Nephron progenitor cell (in vitro differentiated cells): ENCODE measurements around the gene WWOX.

Experiments
- DNase-seq: peaks from one replicate; pipeline ENCODE4 v3.0.0; 2021
- H3K27ac Mint-ChIP-seq: 2 replicates; pipeline ENCODE4 v1.8.0; 2021; ENCODE audit warnings: mild to moderate bottlenecking, moderate library complexity, mixed read lengths
- H3K27me3 Mint-ChIP-seq: 2 replicates; pipeline ENCODE4 v1.8.0; 2021; ENCODE audit warnings: mild to moderate bottlenecking, low read depth, mixed read lengths; ENCODE audit not compliant: poor library complexity
- H3K36me3 Mint-ChIP-seq: 2 replicates; pipeline ENCODE4 v1.8.0; 2021; ENCODE audit warnings: low read depth, mixed read lengths
- H3K4me1 Mint-ChIP-seq: 2 replicates; pipeline ENCODE4 v1.8.0; 2021; ENCODE audit warnings: mixed read lengths
- H3K4me3 Mint-ChIP-seq: 2 replicates; pipeline ENCODE4 v1.8.0; 2021; ENCODE audit warnings: mild to moderate bottlenecking, moderate library complexity, mixed read lengths
- H3K9me3 Mint-ChIP-seq: 2 replicates; pipeline ENCODE4 v1.8.0; 2021; ENCODE audit warnings: mild to moderate bottlenecking, moderate library complexity, mixed read lengths
- TF ChIP-seq, protein P1 (sequence below): fragments of 200-600 bp; sonication (generic); IDR thresholded peaks from 2 replicates; pipeline ENCODE4 v1.5.0; 2021; ENCODE audit warnings: antibody characterized with exemption

The WWOX gene

DNA sequence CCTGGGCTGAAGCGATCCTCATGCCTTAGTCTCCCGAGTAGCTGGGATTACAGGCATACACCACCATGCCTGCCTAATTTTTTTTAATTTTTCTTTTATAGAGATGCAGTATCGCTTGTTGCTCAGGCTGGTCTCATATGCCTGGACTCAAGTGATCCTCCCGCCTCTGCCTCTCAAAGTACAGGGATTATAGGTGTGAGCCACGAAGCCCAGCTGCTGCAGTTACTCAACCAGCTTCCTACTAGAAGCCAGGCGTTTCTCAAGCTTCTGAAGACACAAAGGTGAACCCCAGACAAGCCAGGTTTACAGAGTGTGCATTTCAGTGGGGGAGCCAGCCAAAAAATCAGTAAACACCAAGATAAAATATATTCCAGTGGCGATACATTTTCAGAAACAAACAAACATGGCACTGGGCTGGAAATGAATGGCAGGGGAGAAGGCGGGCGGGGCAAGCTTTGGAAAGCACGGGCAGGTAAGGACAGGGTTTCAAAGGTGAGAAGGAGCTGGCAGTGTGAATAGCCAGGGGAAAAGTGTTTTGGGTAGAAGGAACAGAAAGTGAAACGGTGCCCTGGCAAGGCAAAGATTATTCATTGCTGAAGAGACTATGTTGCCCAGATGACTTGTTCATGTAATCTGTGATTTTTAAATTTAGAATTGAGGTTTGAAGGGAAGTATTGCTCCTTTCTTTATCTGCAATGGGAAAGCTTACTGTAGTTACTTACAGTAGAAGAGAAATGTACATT lies 471.1 kb downstream of the WWOX start:
- Mint-ChIP-seq H3K27ac (no peak overlapping the region), H3K27me3 (peaks cover 8% of the 10 kb centered on the region), H3K36me3 (peaks cover 3% of the 10 kb centered on the region), H3K4me3 (no peak overlapping the region), H3K9me3 (peaks cover 1% of the 10 kb centered on the region), H3K4me1 (peaks cover 5% of the 10 kb centered on the region)
- TF ChIP-seq, protein P1, sequence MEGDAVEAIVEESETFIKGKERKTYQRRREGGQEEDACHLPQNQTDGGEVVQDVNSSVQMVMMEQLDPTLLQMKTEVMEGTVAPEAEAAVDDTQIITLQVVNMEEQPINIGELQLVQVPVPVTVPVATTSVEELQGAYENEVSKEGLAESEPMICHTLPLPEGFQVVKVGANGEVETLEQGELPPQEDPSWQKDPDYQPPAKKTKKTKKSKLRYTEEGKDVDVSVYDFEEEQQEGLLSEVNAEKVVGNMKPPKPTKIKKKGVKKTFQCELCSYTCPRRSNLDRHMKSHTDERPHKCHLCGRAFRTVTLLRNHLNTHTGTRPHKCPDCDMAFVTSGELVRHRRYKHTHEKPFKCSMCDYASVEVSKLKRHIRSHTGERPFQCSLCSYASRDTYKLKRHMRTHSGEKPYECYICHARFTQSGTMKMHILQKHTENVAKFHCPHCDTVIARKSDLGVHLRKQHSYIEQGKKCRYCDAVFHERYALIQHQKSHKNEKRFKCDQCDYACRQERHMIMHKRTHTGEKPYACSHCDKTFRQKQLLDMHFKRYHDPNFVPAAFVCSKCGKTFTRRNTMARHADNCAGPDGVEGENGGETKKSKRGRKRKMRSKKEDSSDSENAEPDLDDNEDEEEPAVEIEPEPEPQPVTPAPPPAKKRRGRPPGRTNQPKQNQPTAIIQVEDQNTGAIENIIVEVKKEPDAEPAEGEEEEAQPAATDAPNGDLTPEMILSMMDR: no peak
- no peak for DNase-seq

GRCh38 chr16:78571434-78571833 lies 472.0 kb downstream of the WWOX start:
- DNase-seq: no peak
- H3K9me3 Mint-ChIP-seq: no peaks in the 10 kb centered on the region
- H3K27ac Mint-ChIP-seq: no peak overlapping the region
- H3K36me3 Mint-ChIP-seq: peaks cover 3% of the 10 kb centered on the region
- H3K27me3 Mint-ChIP-seq: peaks cover 8% of the 10 kb centered on the region
- H3K4me1 Mint-ChIP-seq: peaks cover 5% of the 10 kb centered on the region
- H3K4me3 Mint-ChIP-seq: no peak overlapping the region
- TF ChIP-seq, protein P1: no peak

GRCh38 chr16:78571898-78572358 lies 472.5 kb downstream of the WWOX start:
- Mint-ChIP-seq H3K36me3 (peaks cover 3% of the 10 kb centered on the region), H3K4me1 (peaks cover 5% of the 10 kb centered on the region), H3K27me3 (peaks cover 8% of the 10 kb centered on the region), H3K4me3 (no peak overlapping the region), H3K27ac (no peak overlapping the region), H3K9me3 (no peaks in the 10 kb centered on the region)
- DNase-seq: no peak
- TF ChIP-seq, protein P1: no peak

GRCh38 chr16:78574571-78574970 lies 475.1 kb downstream of the WWOX start:
- Mint-ChIP-seq H3K27ac (no peak overlapping the region), H3K27me3 (peaks cover 8% of the 10 kb centered on the region), H3K4me3 (no peak overlapping the region), H3K4me1 (peaks cover 7% of the 10 kb centered on the region), H3K9me3 (no peaks in the 10 kb centered on the region), H3K36me3 (peaks cover 3% of the 10 kb centered on the region)
- TF ChIP-seq, protein P1: no peak
- no peak for DNase-seq

GRCh38 chr16:78576941-78577340 lies 477.5 kb downstream of the WWOX start:
- Mint-ChIP-seq H3K4me3 (no peak overlapping the region), H3K4me1 (peaks cover 12% of the 10 kb centered on the region), H3K27ac (no peak overlapping the region), H3K36me3 (peaks cover 3% of the 10 kb centered on the region), H3K9me3 (no peaks in the 10 kb centered on the region), H3K27me3 (peaks cover 5% of the 10 kb centered on the region)
- no peak for DNase-seq
- TF ChIP-seq, protein P1: no peak

DNA sequence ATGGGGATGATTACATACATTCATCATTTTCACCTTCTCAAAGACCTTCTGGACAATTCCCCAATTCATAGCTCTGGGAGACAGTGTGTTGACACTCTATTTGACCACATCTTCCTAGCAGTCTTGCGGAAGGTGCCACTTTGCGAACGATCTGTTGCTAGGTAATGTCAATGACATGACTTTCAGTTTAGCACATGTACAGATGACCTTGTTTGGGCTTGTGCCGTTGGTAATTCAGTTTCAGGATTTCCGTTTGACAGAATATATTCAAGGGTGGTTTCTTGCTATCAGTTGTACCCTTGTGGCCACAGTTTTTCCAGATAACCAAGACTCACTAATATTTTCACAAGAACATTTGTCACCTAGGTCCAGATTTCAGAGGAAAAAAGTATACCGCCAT lies 478.2 kb downstream of the WWOX start:
- H3K36me3 Mint-ChIP-seq: peaks cover 3% of the 10 kb centered on the region
- TF ChIP-seq, protein P1: no peak
- no peak for DNase-seq
- no peak overlapping the region for H3K4me3 Mint-ChIP-seq
- H3K9me3 Mint-ChIP-seq: no peaks in the 10 kb centered on the region
- peaks cover 15% of the 10 kb centered on the region for H3K4me1 Mint-ChIP-seq
- H3K27me3 Mint-ChIP-seq: peaks cover 5% of the 10 kb centered on the region
- H3K27ac Mint-ChIP-seq: no peak overlapping the region
